Esophagus squamous epithelium (tissue), 4 donors: ENCODE data around the gene C2.
"Not testable (repeated sequence)": the region's sequence is repeated elsewhere in the genome, so short reads cannot be mapped to it uniquely, and the experiment has no call there.

Source experiments
- CTCF ChIP-seq, 6 experiments: fragments of 450-650 bp in 4 of 6; fragments of 200-600 bp in 2 of 6; sonication (generic) in 2 of 6; IDR thresholded peaks; one replicate each; pipeline ENCODE4 v1.5.1; 2016 to 2019; ENCODE audit warnings: antibody characterized with exemption in 6 of 6, mild to moderate bottlenecking in 4 of 6, moderate library complexity in 4 of 6
- POLR2A ChIP-seq, 4 donors: fragments of 450-650 bp; IDR thresholded peaks; one replicate each; pipeline ENCODE4 v1.6.1; 2017; ENCODE audit warnings: antibody characterized with exemption in 4 of 4, mild to moderate bottlenecking in 4 of 4, moderate library complexity in 3 of 4

GRCh38 chr6:31989363-31989762, 61.8 kb downstream of the C2 start:
- TF ChIP-seq CTCF, POLR2A (IDR thresholded peaks at IDR 0.05): not testable (repeated sequence)
